Measurements from ENCODE around the gene CBLC.
A peak's percentile ranks its signal among the peaks of the same experiment; 100 is the strongest.
"Not testable (repeated sequence)": the region's sequence is repeated elsewhere in the genome, so short reads cannot be mapped to it uniquely, and the experiment has no call there.

Gene CBLC

DNA sequence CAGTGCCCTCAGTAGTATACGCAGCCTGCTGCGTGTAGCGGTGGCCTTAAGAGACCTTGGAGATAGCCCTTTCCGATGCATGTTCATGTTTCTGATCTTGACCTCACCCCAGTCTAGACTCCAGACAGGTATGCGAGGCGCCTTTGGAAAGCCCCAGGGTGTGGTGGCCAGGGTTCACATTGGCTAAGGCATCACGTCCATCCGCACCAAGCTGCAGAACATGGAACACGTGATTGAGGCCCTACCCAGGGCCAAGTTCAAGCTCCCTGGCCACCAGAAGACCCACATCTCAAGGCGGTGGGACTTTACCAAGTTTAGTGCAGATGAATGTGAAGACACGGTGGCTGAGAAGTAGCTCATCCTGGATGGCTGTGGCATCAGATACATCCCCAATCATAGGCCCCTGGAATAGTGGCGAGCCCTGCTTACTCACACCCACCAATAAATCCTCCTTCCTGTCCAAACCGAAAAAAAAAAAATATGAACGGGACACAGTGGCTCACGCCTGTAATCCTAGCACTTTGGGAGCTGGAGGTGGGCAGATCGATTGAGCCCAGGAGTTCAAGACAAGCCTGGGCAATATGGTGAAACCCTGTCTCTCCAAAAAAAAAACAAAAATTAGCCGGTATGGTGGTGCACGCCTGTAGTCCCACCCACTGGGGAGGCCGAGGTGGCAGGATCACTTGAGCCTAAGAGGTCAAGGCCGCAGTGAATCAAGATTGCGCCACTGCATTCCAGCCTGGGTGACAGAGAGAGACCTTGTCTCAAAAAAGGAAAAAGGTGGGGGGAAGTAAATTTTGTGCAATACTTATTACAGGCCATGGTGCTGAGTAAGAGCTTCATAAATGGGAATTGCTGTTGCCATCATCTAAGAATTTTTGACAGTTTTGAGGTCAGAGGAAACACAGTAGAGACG, 12.4 kb upstream of the CBLC start:
- FAIRE-seq (no peak), DNase-seq (ENCODE audit: low spot score) (no peak)

DNA sequence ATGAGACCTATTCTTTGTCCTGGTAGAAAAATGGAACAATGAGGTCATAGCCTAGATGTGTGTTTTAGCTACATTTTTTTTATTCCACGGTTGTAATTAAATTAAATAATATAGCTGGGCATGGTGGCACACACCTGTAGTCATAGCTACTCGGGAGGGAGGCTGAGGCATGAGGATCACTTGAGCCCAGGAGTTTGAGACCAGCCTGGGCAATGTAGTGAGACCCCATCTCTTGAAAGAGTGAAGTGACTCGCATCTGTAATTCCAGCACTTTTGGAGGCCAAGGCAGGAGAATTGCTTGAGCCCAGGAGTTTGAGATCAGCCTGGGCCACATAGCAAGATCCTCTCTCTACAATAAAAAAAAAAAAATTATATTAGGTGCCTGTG, 11.7 kb upstream of the CBLC start:
- DNase-seq (ENCODE audit: low spot score), result no peak
- no peak for FAIRE-seq

DNA sequence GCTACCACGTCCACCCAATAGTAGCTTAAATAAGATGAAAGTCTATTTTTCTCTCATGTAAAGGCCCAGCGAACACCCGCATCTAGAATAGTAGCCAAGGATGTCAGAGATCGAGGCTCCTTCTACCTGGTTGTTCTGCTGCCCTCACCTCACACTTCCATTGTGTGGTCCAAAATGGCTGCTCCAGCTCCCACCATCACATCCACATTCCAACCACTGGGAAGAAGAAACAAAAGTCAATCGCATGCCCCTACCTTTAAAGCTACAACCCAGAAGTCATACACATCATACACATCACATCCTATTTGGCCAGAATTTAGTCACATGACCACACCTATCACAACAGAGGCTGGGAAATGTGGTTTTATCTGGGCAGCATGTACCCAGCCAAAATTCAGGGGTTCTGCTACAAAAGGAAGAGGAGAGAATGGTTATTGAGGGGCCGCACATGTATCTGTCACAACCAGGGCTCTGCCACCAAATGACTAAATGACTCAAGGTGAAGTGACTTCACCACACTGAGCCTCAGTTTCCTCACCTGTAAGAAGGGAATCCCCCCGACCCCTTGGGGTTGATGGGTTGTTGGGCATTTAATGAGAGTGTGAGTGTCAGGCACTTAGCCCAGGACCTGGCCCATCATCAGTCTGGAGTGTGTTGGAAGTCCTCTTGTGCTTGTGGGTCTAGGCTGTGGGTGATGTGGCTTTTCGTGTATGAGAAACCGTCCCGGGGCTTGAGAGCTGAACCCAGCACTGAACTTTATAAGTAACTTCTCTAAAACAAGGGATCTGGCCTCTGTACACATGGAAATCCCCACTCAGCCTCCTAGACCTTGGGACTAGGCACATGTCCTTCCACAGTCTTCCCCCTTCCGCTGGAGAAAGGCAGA, 10.2 kb upstream of the CBLC start:
- DNase-seq (ENCODE audit: low spot score) (no peak), FAIRE-seq (no peak)

DNA sequence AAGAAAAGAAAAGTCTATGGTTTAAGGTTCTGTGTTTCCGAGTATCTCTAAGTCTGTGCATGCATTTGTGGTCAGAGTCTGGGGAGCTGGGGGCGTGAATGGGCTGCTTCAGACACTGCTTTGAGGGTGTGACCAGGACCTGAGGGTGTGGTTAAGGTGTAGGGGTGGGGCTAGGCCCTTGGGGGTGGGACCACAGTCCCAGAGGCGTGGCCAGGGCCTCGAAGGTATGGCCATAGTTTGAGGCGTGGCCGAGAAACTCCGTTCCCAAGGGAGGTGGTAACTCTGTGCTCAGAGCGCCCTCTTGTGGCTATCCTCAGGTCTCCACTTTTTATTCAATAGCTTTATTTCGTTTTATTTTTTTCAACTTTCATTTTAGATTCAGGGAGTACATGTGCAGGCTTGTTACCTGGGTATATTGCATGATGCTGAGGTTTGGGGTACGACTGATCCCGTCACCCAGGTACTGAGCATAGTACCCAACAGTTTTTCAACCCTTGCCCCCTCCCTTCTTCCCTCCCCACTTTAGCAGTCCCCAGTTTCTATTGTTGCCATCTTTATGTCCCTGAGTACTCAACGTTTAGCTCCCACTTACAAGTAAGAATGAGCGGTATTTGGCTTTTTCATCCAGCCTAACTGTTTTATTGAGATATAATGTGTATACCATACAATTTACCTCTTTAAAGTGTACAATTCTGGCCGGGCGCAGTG, 7.0 kb upstream of the CBLC start:
- DNase-seq (ENCODE audit: low spot score) (peak; percentile 94), FAIRE-seq (no peak)

DNA sequence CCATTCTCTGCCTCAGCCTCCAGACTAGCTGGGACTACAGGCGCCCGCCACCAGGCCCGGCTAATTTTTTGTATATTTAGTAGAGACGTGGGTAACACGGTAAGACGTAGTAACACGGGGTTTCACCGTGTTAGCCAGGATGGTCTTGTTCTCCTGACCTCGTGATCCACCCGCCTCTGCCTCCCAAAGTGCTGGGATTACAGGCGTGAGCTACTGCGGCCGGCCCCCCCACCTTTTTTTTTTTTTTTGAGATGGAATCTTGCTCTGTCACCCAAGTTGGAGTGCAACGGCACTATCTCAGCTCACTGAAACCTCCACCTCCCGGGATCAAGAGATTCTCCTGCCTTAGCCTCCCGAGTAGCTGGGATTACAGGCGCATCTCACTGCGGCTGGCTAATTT, 5.5 kb upstream of the CBLC start:
- FAIRE-seq; DNase-seq (ENCODE audit: low spot score): not testable (repeated sequence)

DNA sequence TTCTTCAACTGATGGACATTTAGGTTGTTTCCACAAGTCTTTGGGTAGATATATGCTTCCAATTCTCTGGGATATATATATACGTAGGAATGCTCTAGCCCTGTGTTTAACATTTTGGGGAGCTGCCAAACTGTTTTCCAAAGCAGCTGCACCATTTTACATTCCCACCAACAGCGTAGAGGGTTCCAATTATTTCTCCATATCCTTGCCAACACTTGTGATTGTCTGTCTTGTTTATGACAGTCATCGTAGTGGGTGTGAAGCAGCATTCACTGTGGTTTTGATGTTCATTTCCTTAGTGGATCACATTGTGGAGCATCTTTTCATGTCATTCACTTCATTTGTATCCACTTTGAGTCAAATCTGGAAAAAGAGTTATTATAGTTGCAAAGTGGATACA, 4.7 kb upstream of the CBLC start:
- DNase-seq (ENCODE audit: low spot score), result no peak
- no peak for FAIRE-seq

DNA sequence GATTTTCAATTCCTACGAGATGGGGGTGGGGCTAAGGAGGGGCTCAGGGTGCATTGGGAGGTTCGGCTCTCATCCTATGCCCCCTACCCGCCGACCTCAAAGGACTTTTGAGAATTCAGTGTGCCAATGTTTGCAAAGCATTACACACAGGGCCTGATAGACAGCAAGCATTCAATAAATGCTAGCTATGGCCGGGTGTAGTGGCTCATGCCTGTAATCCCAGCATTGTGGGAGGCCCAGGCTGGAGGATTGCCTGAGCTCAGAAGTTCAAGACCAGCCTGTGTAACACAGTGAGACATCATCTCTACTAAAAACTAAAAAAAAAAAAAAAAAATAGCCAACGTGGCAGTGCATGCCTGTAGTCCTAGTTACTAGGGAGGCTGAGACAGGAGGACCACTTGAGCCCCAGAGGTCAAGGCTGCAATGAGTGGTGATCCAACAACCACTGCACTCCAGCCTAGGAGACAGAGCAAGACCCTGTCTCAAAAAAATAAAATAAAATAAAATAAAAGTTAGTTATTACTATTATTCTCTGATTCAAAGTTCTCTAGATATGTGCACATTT, 1.9 kb upstream of the CBLC start:
- FAIRE-seq, result no peak

DNA sequence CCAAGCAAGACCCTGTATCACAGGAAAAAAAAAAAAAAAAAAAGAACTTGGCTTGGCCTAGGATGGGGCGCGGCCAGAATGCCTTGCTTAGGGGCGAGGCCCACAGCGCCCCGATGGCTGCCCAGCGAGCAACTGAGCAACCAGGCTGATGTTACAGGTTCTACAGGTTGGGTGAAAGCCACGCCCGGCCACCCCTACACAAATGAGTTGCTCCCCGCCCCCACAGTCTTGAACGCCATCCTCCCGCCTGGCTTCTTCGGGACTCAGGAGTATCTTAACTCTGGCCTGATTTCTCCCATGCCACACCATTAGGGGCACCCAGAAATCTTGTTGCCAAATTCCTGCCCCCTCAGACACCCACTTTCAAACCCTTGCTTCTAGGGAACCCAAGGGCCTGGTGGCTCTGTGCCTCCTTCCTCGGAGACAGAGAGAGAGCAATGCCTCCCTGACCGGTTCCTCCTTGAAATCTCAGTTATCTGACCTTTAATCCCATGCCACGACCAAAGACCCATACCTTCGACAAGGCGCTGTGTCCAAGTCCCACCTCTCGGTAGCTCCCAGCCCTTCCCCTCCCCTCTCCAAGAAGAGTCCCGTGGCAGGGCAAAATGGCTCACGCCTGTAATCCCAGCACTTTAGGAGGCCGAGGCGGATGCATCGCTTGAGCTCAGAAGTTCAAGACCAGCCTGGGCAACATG, 1.1 kb upstream of the CBLC start:
- no peak for DNase-seq (ENCODE audit: low spot score)
- no peak for FAIRE-seq

More for the DNA sequence above, 1.9 kb upstream of the CBLC start:
- no peak for DNase-seq (ENCODE audit: low spot score)

DNA sequence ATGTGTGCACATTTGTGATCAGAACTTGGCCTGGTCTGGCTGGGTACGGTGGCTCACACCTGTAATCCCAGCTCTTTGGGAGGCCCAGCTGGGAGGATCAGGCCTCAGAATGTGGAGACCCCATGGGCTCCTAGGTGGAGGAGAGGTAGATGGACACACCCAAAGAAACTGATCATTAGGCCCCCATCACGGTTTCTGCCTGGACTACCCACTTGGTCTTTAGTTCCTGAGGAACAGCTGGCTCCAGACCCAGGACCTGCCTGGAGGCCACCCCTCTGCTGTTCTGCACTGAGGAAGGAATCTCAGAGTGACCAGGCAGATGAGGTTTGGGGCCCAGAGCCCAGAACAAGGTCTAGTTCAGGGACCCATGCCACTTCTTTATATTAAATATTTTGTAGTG, 1.5 kb downstream of the CBLC start:
- DNase-seq (ENCODE audit: low spot score) (no peak), FAIRE-seq (no peak)

DNA sequence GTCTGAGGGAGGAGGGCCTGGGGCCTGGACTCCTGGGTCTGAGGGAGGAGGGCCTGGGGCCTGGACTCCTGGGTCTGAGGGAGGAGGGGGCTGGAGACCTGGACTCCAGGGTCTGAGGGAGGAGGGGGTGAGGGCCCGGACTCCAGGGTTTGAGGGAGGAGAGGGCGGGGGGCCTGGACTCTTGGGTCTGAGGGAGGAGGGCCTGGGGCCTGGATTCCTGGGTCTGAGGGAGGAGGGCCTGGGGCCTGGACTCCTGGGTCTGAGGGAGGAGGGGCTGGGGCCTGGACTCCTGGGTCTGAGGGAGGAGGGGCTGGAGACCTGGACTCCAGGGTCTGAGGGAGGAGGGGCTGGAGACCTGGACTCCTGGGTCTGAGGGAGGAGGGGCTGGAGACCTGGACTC, 4.0 kb downstream of the CBLC start:
- FAIRE-seq, result not testable (repeated sequence)

DNA sequence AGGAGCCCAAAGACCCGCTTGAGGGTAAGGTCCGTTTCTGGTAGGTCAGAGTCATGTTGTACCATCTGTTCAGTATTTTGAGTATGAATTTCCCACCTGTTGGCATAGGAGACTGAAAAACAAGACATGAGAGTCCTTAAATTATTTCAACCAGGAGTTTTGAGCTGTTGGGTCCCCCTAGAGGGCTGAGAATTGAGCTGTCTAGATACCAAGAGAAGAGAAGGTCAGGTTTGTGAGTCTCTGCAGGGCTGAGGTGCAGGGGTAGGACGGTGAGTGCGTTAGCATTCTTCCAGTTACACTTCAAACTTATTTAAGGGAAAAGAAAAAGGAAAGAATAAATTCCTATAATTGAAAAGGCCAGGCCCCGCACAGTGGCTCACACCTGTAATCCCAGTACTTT, 5.0 kb downstream of the CBLC start:
- FAIRE-seq (no peak), DNase-seq (ENCODE audit: low spot score) (no peak)

More for the DNA sequence above, 4.0 kb downstream of the CBLC start:
- DNase-seq (ENCODE audit: low spot score), result not testable (repeated sequence)

DNA sequence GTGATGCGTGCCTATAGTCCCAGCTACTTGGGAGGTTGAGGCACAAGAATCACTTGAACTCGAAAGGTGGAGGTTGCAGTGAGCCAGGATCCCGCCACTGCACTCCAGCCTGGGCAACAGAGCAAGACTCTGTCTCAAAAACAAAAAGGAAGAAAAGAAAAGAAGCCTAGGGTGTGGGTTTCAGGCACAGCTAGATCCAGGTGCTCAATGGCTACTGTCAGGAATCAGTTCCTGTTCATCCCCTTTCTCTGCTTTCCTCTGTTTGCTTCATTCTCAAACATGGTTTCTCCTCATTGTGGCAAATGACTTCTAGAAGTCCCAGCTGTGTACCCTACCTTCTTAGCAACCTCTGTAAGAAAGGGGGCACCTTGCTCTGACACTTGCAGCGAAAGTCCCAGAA, 5.9 kb downstream of the CBLC start:
- DNase-seq (ENCODE audit: low spot score) (no peak), FAIRE-seq (no peak)

DNA sequence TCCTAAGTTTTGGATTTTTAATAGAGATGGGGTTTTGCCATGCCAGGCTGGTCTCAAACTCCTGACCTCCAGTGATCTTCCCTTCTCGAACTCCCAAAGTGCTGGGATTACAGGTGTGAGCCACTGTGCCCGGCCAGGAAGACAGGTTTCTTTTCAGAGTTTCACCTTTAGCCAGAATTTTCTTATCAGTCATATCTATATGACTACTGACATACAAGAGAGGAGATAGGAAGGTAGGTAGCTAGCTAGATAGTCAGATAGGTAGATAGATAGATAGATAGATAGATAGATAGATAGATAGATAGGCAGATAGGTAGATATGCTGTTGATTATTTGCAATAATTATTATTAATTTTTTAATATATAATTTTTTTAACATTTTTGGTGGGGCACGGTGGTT, 7.6 kb downstream of the CBLC start:
- FAIRE-seq (no peak), DNase-seq (ENCODE audit: low spot score) (no peak)

DNA sequence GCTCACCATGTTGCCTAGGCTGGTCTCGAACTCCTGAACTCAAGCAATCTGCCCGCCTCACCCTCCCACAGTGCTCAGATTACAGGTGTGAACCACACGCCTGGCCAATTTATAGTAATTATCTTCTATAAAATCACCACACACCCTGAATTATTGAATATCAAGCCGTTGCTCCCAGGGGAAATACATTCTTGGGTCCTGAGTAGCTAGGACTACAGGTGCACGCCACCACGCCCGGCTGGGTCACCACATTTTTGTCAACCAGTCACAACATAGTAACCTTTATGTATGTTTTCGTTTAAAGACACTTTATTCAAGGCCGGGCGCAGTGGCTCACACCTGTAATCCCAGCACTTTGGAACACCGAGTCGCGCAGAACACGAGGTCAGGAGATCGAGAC, 8.3 kb downstream of the CBLC start:
- FAIRE-seq (no peak), DNase-seq (ENCODE audit: low spot score) (no peak)

DNA sequence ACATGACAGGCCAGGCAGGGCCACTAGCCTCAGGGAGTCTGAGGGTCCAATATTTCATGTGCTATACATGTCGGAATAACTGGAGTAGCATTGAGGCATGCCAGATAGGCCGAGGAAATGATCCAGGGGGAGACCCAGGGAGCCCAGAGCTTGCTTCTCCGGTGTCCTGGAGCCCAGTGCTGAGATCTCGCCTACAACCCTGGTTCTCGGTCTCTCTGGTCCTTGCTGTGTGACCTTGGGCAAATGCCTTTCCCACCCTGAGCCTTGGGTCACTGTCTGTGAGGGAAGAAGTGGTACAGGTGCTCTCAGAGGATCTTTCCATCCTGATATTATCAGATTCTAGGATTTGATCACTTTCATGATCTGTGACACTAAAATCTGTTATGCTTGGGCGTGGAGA, 11.3 kb downstream of the CBLC start:
- no peak for FAIRE-seq
- DNase-seq (ENCODE audit: low spot score), result no peak

DNA sequence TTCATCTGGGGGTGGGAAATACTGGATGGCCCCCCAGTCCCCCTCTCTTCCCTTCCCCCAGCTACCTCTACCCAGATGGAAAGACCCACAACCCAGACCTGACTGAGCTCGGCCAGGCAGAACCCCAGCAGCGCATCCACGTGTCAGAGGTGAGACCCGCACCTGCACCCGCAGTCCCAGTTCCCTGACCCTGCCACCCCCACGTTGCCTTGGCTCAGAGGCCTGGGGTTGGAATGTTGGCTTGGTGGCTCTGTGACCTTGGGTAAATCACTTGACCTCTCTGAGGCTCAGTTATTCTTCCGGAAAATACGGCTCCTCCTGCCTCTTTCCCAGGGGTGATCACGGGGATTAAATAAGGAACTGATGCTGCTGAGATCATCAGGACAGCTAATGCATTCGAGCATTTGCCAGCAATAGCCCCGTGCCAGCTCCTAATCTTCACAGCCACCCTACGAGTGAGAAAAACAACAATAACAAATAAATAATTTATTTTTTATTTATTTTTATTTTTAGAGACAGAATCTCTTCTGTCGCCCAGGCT, 12.3 kb downstream of the CBLC start:
- no peak for DNase-seq (ENCODE audit: low spot score)
- FAIRE-seq, result no peak

DNA sequence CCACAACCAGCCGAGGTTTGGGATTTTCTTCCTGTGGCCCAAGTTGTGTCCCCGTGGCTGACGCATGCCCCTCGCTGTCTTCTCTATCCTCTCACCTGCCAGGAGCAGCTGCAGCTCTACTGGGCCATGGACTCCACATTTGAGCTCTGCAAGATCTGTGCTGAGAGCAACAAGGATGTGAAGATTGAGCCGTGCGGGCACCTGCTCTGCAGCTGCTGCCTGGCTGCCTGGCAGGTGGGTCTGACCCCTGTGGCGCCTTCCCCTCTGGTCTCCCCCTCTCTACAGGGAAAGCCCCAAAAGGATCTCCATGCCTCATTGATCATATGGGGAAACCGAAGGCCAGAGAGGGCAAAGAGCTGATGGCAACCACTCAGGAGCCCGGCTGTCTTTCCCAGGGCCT, 14.6 kb downstream of the CBLC start:
- DNase-seq (ENCODE audit: low spot score) (no peak), FAIRE-seq (no peak)

DNA sequence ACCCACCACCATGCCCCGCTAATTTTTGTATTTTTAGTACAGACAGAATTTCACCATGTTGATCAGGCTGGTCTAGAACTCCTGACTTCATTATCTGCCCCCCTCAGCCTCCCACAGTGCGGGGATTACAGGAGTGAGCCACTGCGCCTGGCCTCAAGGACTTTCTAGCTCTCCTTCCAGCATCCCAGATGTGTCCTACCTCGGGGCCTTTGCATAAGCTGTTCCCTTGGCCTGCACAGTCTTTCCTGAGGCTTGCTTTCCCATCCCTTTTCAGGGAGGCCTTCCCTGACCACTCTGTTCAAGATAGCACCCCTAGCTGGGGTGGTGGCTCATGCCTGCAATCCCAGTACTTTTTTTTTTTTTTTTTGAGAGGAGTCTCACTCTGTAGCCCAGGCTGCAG, 16.9 kb downstream of the CBLC start:
- FAIRE-seq, result no peak
- DNase-seq (ENCODE audit: low spot score), result no peak

DNA sequence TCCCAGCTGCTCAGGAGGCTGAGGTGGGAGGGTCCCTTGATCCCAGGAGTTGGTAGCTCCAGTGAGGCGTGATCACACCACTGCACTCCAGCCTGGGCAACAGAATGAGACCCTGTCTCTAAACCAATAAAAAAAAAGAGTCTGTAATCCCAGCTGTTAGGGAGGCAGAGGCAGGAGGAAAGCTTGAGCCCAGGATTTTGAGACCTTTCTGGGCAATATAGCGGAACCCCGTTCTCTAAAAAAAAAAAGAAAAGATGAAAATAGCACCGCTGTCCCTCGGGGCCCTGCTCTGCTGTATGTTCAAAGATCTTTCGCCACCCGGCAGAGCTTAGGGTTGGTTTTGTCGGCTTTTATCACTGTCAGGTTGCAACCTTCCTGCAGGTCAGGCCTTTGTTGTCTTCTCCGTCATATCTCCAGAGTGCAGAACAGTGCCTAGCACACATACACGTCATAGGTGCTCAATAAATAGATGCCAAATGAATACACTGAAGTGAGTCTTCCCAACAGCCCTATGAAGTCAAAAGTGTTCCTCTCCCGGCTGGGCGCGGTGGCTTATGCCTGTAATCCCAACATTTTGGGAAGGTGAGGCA, 17.8 kb downstream of the CBLC start:
- no peak for FAIRE-seq

DNA sequence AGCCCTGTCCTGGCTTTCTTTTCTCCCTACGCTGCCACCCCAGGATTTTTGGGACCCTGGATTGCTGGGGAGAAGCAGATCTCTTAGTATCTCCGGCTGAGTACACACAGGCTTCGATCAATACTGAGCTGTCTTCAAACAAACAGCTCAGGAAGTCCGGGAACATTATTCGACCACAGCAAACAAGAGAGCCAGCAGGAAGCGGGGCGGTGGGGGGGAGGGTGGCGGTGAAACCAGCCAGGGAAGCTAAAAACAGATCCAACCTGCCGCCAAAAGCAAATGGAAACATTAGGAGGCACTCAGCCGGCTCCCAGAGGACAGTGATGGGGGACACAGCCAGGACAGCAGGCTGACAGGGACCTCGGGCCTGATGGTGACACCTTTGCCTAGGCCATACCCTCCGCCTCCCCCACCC, 19.0 kb downstream of the CBLC start:
- DNase-seq (ENCODE audit: low spot score), result peak; percentile 65
- no peak for FAIRE-seq

More for the DNA sequence above, 17.8 kb downstream of the CBLC start:
- no peak for DNase-seq (ENCODE audit: low spot score)
